ENCODE results near the gene ITGB6. TPM values are rescaled to one million over a fixed set of nuclear protein-coding genes. Genes with fewer than 3 reads are reported as not detected.

Gene ITGB6
- total RNA-seq, 2 donors from 2014 or later = 13.2 to 24.6 TPM

DNA sequence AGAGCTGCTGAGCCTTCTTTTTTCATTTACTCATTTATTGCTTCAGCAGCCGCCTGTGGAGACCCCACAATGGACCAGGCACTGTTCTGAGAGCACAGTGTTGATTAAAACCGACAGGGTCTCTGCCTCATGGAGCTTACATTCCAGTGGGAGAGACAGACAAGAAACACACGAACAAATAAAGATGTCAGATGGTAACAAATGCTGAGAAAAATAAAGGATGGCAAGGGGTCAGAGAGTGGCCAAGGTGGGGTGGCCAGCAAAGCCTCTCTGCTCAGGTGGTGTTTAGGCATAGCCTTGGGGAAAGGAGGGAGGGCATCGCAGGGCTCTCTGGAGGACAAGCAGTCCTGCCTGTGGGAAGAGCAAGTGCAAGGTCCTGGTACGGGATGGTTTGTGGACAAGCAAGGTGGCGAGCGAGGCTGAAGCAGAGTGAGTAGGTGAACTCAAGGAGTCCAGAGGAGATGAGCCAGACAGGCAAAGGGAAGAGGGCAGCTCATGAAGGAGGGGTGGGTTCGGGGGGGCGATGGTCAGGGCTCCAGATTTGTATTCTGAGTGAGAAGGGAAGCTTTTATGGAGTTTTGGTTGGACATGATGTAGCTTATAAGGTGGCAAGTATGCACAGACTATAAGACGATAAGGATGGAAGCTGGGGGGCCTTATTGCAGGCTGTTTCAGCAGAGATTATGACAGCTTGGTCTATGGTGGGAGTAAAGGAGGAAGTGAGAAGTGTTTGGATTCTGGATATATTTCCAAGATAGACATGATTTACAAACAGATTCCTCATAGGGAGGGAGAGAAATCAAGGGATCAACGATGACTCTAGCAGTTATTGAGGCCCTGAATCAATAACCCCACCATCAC lies 8.8 kb upstream of the ITGB6 start:
- intact Hi-C loops (cut with DNase I) = no loop called here
- no peaks in the 10 kb centered on the region for H3K4me1 ChIP-seq
- H3K9ac ChIP-seq (ENCODE audit: low read depth in 2 of 2, low read length in 2 of 2) = peak overlapping the region in 1 of 2 donors; percentile 43
- no peaks in the 10 kb centered on the region for H3K27me3 ChIP-seq
- no peak for DNase-seq
- TF ChIP-seq CTCF (IDR thresholded peaks at IDR 0.05) = no peak
- no peaks in the 10 kb centered on the region for H3K36me3 ChIP-seq
- H3K27ac ChIP-seq = peak overlapping the region; percentile 82
- H3K9me3 ChIP-seq = no peaks in the 10 kb centered on the region
- no peak overlapping the region for H3K4me3 ChIP-seq

- peak; percentile 90 for DNase-seq
- Histone ChIP-seq H3K4me1 (no peaks in the 10 kb centered on the region), H3K27me3 (no peaks in the 10 kb centered on the region), H3K36me3 (no peaks in the 10 kb centered on the region), H3K9me3 (no peaks in the 10 kb centered on the region), H3K27ac (peak overlapping the region; percentile 82), H3K4me3 (no peak overlapping the region), H3K9ac (ENCODE audit: low read depth in 2 of 2, low read length in 2 of 2) (peak overlapping the region in 1 of 2 donors; percentile 43)
- intact Hi-C loops (cut with DNase I) = no loop called here
- TF ChIP-seq CTCF (IDR thresholded peaks at IDR 0.05) = no peak
Observed at GRCh38 chr2:160207804-160208654, 8.0 kb upstream of the ITGB6 start.

DNA sequence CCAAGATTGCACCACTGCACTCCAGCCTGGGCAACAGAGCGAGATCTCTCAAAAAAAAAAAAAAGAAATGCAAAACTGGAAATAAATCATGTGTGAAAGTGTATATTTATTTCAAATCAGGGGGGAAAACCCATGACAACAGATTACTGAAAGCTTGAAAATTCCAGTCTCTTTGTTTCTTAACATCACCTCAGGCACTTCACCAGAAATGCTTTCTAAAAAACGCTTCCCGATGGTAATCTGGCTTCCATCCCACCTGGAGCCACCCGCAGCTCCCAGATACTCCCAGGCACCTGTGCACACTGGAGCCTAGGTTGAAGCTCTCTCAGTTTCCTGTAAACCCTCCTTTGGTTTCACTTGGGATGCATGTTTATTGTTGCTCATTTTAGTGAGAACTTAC lies 7.2 kb upstream of the ITGB6 start:
- intact Hi-C loops (cut with DNase I) = no loop called here
- no peak for DNase-seq
- peak overlapping the region; percentile 82 for H3K27ac ChIP-seq
- H3K36me3 ChIP-seq = no peaks in the 10 kb centered on the region
- no peak overlapping the region for H3K4me3 ChIP-seq
- no peaks in the 10 kb centered on the region for H3K27me3 ChIP-seq
- no peaks in the 10 kb centered on the region for H3K4me1 ChIP-seq
- H3K9me3 ChIP-seq = no peaks in the 10 kb centered on the region
- TF ChIP-seq CTCF (IDR thresholded peaks at IDR 0.05) = no peak
- no peak overlapping the region for H3K9ac ChIP-seq (ENCODE audit: low read depth in 2 of 2, low read length in 2 of 2)

DNA sequence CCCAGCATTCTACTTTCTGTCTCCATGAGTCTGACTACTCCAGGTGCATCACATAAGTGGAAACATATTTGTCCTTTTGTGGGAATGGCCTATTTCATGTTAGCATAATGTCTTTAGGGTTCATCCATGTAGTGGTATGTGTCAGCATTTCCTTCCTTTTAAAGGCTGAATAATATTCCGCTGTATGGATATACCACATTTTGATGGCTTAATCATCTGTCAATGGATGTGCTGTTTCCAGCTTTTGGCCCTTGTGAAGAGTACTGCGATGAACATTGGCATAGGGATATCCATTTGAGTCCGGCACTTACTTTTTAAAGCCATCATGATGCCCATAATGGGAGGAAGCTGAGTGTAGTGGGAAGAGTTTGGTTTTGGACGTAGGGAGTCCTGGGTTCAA lies 6.4 kb upstream of the ITGB6 start:
- intact Hi-C loops (cut with DNase I) = no loop called here
- Histone ChIP-seq H3K27me3 (no peaks in the 10 kb centered on the region), H3K4me1 (no peaks in the 10 kb centered on the region), H3K27ac (no peak overlapping the region), H3K4me3 (no peak overlapping the region), H3K9me3 (no peaks in the 10 kb centered on the region), H3K36me3 (no peaks in the 10 kb centered on the region), H3K9ac (ENCODE audit: low read depth in 2 of 2, low read length in 2 of 2) (no peak overlapping the region)
- TF ChIP-seq CTCF (IDR thresholded peaks at IDR 0.05) = no peak
- no peak for DNase-seq

DNA sequence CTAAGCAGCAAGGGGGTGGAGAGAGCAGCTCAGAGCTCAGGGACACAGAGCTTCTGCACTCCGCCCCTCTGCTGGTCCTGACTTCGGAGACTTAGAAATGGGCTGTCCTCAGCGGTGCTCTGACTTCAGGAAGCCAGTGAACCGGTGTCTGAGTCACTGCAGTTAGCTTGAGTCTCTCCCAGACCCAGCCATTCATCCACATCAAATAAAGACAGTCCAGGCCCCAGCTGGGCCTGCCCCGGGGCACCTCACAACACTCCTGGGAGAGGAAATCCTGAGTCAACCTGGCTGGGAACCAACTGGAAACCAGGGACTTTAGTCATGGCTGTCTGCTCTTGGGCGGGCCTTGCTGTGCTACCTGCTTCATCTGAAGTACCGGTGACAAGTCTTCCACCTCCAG lies 5.4 kb upstream of the ITGB6 start:
- DNase-seq = peak; percentile 91
- Histone ChIP-seq H3K9me3 (no peaks in the 10 kb centered on the region), H3K27ac (peak overlapping the region; percentile 71), H3K4me1 (no peaks in the 10 kb centered on the region), H3K9ac (ENCODE audit: low read depth in 2 of 2, low read length in 2 of 2) (peak overlapping the region in 1 of 2 donors; percentile 6), H3K4me3 (no peak overlapping the region), H3K27me3 (no peaks in the 10 kb centered on the region), H3K36me3 (no peaks in the 10 kb centered on the region)
- TF ChIP-seq CTCF (IDR thresholded peaks at IDR 0.05) = no peak
- intact Hi-C loops (cut with DNase I) = no loop called here
